CD4-positive, alpha-beta T cell treated with Interleukin-4 for 4 hours (primary cell): ENCODE measurements around the gene PDE4B.
"Not testable (repeated sequence)": the region's sequence is repeated elsewhere in the genome, so short reads cannot be mapped to it uniquely, and the experiment has no call there.

Experiments
- DNase-seq: peaks from one replicate; pipeline ENCODE4 v3.0.0-alpha.2; 2020

PDE4B gene

DNA sequence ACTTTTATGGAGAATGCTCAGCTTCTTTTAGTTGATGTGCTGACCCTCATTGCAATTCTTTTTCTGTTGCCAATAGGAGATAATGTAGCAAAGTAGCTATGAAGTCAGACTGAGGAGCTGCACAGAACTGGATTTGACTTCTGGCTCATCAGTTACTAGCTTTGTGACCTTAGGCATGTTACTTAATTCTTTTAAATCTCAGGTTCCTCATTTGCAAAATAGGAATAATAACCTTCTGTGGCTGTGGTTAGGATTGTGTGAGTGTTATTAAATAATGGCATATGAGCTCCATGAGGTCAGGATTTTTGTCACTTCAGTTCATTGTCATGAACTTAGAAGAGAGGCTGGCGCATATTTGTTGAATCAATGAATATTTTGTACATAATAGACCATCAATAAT lies 503.7 kb downstream of the PDE4B start:
- no peak for DNase-seq

DNA sequence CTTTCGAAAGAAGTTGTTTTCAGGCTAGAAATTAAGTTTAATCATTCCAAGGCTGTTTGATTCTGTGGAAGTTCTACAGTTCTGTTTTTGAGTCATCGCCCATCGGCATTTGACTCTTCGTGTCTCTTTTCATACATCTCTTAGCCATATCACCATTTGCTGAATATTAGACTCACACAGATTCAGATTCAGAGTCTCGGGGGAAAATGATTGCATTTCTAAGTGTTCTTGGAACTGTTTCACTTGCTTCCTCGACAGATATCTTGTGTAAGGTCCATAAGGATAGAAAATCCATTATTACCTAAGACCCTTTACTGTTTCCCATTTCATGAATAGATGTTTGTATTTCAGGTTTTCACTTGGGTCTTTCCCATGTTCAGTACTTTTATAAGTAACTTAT lies 504.3 kb downstream of the PDE4B start:
- DNase-seq = no peak

DNA sequence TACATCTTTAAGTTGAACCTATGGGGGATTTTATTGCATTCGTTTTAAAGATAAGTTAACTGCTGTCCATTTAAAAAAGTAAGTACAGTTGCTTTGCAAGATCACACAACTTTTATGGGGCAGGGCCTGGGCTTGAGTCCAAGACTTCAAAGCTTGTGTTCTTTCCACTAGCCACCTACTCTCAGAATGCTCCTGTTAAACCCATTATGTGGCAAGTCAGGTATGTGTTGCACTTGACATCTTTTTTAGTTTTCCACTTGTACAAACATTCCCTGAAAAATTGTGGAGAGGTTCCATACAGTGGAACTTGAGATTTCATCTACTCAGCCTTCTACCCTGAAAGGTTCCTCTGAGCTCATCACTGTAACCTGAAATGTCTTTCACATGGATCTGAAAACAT lies 505.8 kb downstream of the PDE4B start:
- DNase-seq = no peak

- DNase-seq = no peak
Observed at GRCh38 chr1:66300280-66300971, 507.7 kb downstream of the PDE4B start.

GRCh38 chr1:66300972-66301451 lies 508.3 kb downstream of the PDE4B start:
- DNase-seq = peak; percentile 68

- no peak for DNase-seq
Observed at GRCh38 chr1:66302184-66302742, 509.6 kb downstream of the PDE4B start.

- DNase-seq = peak; percentile 54
Observed at GRCh38 chr1:66302815-66303214, 510.1 kb downstream of the PDE4B start.

DNA sequence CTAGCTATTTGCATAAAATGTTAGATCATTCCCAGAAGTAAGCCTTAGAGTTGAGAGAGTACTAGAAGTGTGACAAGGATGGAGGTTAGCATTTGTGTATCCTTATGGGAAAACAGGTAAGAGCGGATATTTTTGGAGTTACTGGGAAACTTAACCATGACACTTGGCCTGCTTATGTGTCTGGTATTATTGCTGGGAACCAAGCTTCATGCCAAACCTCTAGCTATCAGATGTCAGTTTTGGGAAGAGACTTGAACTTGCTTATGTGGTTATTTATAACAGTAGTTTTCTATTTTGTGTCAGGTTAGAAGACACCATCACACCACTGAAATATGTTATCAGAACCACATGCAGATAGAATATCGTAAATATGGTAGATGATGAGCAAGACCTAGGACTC lies 511.0 kb downstream of the PDE4B start:
- DNase-seq = no peak

DNA sequence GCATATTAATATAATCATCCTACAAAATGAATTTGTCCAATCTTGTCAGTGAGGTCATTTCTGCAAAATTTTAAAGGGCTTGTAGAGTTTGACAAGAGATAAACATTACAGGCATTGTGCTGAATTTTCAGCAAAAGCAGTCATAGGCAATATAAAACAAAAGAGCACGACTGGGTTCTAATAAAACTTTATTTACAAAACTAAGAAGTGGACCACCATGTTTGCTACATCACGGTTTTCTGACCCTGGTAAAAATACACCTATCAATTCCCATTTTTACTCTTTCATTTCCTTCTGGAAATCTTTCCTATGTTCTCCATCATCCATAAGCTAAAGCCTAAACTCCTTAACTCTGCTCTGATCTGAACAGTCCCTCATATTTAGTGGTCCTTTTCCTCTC lies 511.4 kb downstream of the PDE4B start:
- DNase-seq = no peak

DNA sequence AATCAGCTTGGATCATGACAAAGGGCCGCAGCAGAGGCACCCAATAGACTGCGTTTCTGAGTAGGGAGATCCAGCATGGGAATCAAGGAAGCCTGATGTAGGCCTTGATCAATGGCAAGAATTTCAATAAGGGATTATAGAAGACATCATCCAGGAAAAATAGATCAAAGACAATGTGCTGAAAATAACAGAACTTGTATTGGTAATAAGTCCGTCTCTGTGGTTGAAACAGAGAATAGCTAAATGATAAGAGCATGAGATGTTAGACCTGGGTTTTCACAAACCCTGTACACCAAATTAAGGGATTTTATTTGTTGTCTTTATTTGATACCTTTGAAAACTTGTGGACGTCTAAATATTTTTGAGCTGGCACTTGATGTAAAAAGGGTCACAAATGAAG lies 513.2 kb downstream of the PDE4B start:
- no peak for DNase-seq

DNA sequence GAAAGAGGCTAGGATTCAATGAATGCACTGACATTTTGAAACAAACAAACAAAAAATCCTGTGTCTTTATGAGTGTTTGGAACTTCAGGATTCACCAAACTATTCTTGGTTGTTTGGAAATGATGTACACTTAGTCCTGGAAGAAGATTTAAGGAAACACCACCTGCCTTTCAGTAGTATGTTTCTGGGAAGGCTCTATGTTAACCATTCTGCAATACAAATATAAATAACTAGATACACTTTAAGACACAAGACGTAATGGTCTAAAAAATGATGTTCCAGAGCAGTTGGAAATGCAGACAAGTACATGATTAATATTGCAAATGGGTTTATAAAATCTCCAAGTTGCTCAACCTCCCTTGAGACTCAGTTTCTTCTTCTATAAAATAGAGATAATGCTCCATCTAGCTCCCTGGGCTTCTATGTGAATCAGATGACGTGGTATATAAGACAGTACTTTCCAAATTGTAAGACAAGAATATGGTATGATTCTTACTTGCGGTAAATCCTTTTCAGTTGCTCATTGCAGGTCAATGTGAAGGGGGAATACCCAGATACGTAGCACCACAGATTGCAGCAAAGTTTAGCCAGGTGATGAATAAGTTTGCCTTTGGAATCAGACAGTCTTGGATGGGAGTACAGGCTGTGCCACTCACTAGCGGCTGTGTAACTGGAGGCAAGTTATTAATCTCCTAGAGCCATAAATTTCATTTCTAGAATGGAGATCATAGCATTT lies 516.5 kb downstream of the PDE4B start:
- no peak for DNase-seq

DNA sequence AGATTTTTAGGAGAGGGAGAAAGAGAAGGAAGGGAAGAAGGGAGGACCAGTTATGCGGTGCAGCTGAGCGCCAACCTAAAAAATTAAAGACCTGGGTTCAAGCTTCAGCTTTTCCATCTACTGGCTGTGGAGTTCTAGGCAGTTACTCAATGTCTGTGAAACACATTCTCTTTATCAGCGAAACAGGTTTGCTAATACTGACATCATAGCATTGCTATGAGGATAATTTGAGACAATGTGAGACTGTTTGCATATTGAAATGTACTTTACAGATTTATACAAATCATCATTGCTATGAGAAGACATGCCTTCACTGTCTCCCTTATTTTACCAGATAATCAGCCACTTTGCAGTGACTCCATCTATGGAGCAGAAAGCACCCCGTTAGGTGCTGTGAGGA lies 518.4 kb downstream of the PDE4B start:
- no peak for DNase-seq

DNA sequence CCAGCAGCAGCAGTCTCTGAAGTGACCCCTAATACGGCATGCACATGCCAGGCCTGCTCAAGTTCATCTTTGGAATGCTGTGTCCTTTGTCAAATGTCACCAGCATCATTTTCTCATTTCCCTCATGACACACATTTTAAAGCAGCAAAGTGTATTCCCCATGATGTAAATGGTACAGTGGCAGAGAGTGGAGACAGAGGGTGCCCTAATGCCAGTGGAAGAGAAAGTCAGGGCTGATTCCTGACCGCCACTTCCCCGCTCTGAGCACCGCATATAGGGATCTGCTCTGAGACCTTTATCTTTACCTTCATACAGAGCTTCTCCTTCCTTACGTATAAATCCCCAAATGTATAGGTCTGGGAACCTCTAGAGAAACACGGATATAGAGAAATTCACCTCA lies 518.9 kb downstream of the PDE4B start:
- no peak for DNase-seq

DNA sequence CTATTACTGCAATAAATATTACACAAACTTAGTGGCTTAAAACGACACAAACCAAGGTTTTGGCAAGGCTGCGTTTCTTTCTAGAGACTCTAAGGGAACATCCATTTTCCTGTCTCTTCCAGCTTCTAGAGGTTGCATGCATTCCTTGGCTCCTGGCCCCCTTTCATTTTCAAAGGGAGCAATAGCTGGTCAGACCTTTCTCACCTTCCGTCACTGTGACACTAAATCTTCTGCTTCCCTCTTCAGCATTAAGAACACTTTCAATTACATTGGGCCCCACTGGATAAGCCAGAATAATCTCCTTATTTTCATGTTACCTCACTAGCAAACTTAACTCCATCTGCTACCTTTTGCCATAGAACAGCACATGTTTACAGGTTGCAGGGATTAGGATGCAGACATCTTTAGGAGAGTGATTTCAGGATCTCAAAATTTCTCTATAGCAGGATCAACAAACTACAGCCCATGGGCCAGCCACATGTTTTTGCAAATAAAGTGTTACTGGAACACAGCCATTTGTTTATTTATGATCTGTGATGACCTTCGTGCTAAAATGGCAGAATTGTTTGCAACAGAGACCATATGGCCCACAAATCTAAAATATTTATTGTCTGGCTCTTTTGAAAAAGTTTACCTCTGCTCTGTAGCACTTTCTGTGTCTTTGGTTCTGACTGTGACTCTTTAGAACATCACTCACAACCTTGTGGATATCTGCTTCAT lies 519.7 kb downstream of the PDE4B start:
- no peak for DNase-seq

GRCh38 chr1:66313429-66313828 lies 520.7 kb downstream of the PDE4B start:
- DNase-seq = no peak

DNA sequence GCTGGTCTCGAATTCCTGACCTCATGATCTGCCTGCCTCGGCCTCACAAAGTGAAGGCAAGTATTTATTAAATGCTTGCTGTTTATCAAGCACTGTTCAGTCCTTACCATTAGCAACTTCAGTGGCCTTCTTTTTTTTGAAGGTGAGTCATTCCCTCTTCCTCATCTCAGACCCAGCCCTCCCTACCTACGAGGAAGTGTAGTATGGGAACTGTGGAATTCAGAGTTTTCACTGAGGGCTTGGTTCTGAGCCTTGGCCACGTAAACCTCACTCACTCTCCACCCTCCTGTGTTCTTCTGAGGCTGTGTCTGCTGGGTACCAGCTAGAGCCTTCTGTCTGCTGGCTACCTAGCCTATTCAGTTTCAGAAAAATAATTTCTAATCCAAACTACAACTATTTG lies 523.0 kb downstream of the PDE4B start:
- no peak for DNase-seq

DNA sequence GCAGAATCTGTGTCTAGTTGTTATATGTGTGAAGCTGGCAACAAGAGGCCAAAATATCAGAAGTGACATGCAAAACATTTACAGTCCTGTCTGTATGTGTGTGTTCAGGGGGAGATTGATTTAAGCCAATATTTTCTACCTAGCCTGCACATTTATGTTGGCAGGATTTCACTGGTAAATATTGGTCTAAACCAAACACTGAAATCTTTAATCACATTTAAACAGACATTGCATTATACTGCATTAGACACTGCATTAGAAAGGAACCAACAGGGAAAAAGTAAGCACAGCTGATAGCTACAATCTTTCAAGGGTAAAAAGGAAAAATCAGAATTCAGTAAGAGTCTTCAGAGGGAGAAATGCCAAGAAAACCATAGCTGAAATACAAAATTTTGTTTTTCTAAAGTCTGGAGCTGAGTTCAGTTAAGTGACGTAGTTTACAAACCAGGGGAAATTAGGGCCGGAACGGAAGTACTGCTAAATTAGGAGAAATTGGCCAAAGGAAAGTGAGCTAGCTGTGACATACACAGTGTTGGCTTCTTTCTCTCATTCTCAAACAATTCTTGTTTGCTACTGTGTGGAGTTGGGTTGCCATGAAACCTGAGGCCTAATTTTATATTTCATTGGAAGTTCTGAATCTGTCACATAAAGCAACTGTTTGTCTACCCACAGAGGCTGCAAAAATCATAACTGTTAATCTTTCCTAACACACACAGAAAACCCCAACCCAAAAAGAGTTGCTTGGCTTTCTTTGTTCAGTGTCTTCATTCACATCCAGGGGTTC lies 524.0 kb downstream of the PDE4B start:
- DNase-seq = no peak

GRCh38 chr1:66317248-66317515 lies 524.5 kb downstream of the PDE4B start:
- DNase-seq = no peak

DNA sequence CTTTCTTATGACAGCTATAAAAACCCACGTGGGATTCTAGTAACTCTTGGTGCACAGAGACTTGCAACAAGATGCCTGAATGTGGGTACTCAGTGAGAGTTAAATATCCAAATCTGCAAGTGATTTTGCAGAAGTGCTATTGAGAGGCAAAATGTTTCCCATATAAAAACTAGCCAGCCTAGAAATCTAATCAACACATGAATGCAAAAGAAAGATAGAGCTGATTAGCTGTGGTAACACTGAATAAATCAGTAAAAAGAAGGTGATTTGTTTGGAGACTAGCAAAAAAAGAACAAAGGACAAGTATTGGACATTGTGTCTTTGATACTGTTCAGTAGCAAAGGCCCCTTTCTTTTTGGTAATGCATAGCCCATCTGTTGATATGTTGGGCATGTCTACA lies 527.5 kb downstream of the PDE4B start:
- DNase-seq = no peak

DNA sequence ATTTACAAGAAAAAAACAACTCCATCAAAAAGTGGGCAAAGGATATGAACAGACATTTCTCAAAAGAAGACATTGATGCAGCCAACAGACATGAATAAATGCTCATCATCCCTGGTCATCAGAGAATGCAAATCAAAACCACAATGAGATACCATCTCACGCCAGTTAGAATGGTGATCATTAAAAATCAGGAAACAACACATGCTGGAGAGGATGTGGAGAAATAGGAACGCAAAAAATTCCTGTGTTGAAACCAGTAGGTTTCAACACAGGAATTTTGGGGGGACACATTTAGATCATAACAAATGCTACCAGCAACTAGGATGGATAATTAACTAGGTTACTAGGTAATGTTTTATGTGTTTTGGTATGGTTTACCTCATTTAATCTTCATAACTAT lies 529.8 kb downstream of the PDE4B start:
- DNase-seq = not testable (repeated sequence)

DNA sequence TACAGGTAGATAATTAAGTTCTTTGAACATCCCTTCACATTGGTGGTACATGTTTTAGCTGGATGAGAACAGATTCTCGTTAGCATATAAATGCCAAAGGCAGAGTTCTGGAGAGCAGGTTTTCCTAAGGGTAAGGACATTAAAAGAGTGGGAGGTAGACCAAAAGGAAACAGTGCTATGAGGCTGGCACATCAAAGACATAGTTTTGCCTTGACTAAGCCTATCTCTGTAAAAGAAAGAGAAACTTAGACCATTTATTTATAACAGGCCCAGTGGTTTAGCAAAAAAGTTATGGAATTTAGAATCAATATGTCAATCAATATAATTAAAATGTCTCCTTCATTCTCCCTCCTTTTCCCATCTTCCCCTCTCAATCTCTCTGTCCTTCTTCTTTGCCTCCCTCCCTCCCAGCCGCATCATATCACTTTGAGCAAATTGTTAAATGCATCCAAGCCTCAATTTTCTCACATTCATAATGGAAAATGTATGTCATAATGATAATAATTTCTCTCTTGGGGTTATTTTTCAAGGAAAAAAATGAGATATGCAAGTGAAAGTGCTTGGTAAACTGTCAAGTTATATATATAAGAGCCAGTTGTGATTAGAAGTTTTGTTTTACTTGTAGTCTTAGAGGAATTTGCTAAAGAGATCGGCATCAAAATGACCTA lies 531.4 kb downstream of the PDE4B start:
- DNase-seq = no peak

GRCh38 chr1:66325594-66326380 lies 533.1 kb downstream of the PDE4B start:
- no peak for DNase-seq
